K562 (cell line): ENCODE data around the gene TMEM95. TPM values are rescaled to one million over a fixed set of nuclear protein-coding genes. Genes with fewer than 3 reads are reported as not detected.

Experiments
- ATAC-seq: fragments of 200-7000 bp; cut with Tn5 transposase; 3 replicates; pipeline ENCODE4 v1.9.1; 2020; ENCODE audit warnings: moderate library complexity
- BruUV-seq: library from RNA; stranded (reverse); fragments of 400-500 nt; replicated peaks from 2 replicates; lab custom pipeline; 2021; lab: Mats Ljungman, UMichigan
- CTCF ChIA-PET: fragments of 300-600 bp; formaldehyde crosslinking; extraction: SDS; loops from one replicate; lab custom pipeline; 2021; ENCODE audit warnings: low intra/inter-chr PET ratio; lab: Yijun Ruan, JAX
- POLR2A ChIA-PET: fragments of 300-600, 350-650 bp; sonication (Branson Sonifier 250); formaldehyde crosslinking; extraction: SDS; loops from one replicate; lab custom pipeline; 2021; ENCODE audit warnings: antibody characterized with exemption, inconsistent platforms; lab: Yijun Ruan, JAX
- DNase-seq, 4 experiments: peaks; one replicate each; pipeline versions ENCODE4 v3.0.0 to v3.0.0-alpha.2; 2011 to 2018; ENCODE audit warnings: low spot score in 3 of 4, mixed read lengths in 3 of 4; ENCODE audit errors: extremely low read depth in 1 of 4
- FAIRE-seq: peaks from 2 replicates; lab custom pipeline; 2011; peaks lifted over from hg19 to GRCh38; lab: Jason Lieb, UNC
- H2AFZ ChIP-seq: 2 replicates; pipeline ENCODE4 v1.6.0; 2011; ENCODE audit warnings: low read depth, low read length, control low read depth, inconsistent platforms
- H3K27ac ChIP-seq: fragments of 200-600 bp; 3 replicates; pipeline ENCODE4 v1.8.0; 2011; ENCODE audit warnings: low read depth, mild to moderate bottlenecking, control low read depth, inconsistent platforms, low read length, moderate library complexity, mixed read lengths; ENCODE audit errors: extremely low read depth
- H3K27me3 ChIP-seq, 2 experiments: fragments of 300-600 bp in 1 of 2; 2 replicates in 1 of 2; 3 replicates in 1 of 2; pipeline versions ENCODE4 v1.6.0 to v1.8.0; 2011; ENCODE audit warnings: inconsistent platforms in 2 of 2, low read length in 2 of 2, mild to moderate bottlenecking in 1 of 2, mixed read lengths in 1 of 2, moderate library complexity in 1 of 2; ENCODE audit not compliant: control insufficient read depth in 2 of 2, insufficient read depth in 2 of 2
- H3K36me3 ChIP-seq: fragments of 300-600 bp; 3 replicates; pipeline ENCODE4 v1.8.0; 2011; ENCODE audit warnings: mild to moderate bottlenecking, low read length, inconsistent platforms; ENCODE audit not compliant: control insufficient read depth, insufficient read depth
- H3K4me1 ChIP-seq, 2 experiments: fragments of 200-600 bp in 1 of 2; replicated peaks in 1 of 2; 2 replicates in 1 of 2; 3 replicates in 1 of 2; pipeline versions ENCODE4 v1.5.1 to v1.8.0; 2011; ENCODE audit warnings: inconsistent platforms in 2 of 2, low read length in 2 of 2, mild to moderate bottlenecking in 1 of 2, mixed read lengths in 1 of 2, moderate library complexity in 1 of 2; ENCODE audit not compliant: control insufficient read depth in 2 of 2, insufficient read depth in 2 of 2
- H3K4me2 ChIP-seq: 2 replicates; pipeline ENCODE4 v1.6.1; 2011; ENCODE audit warnings: low read length, control low read depth, inconsistent platforms, mixed read lengths; ENCODE audit not compliant: insufficient read depth
- H3K4me3 ChIP-seq: fragments of 200-600 bp; sonication (generic), shearing (Covaris generic); 2 replicates; pipeline ENCODE4 v1.5.1; 2016; ENCODE audit warnings: control low read depth, inconsistent platforms
- H3K79me2 ChIP-seq: fragments of 200-600 bp; 3 replicates; pipeline ENCODE4 v1.8.0; 2011; ENCODE audit warnings: low read length, inconsistent platforms; ENCODE audit not compliant: control insufficient read depth, insufficient read depth
- H3K9ac ChIP-seq, 2 experiments: 2 replicates each; pipeline versions ENCODE4 v1.6.0 to v1.6.1; 2011; ENCODE audit warnings: low read depth in 2 of 2, low read length in 2 of 2, control low read depth in 1 of 2, inconsistent platforms in 1 of 2, mild to moderate bottlenecking in 1 of 2, mixed read lengths in 1 of 2; ENCODE audit not compliant: insufficient read depth in 1 of 2
- H3K9me1 ChIP-seq: one replicate; pipeline ENCODE4 v1.6.0; 2011; ENCODE audit warnings: inconsistent platforms, mild to moderate bottlenecking, low read length, moderate library complexity; ENCODE audit not compliant: control insufficient read depth, insufficient read depth
- H3K9me3 ChIP-seq: replicated peaks from 2 replicates; pipeline ENCODE4 v1.5.1; 2011; ENCODE audit warnings: low read depth, low read length, inconsistent platforms; ENCODE audit not compliant: control insufficient read depth, insufficient read depth
- H4K20me1 ChIP-seq: replicated peaks from 2 replicates; pipeline ENCODE4 v1.6.1; 2011; ENCODE audit warnings: low read length, inconsistent platforms, mixed read lengths; ENCODE audit not compliant: control insufficient read depth, insufficient read depth
- EP300 ChIP-seq: IDR thresholded peaks from 2 replicates; pipeline ENCODE4 v1.6.1; 2012; ENCODE audit warnings: low read length, improper control_type of control experiment
- GATAD2A ChIP-seq: fragments of 450-650 bp; IDR thresholded peaks from 2 replicates; pipeline ENCODE4 v1.6.1; 2017
- KDM1A ChIP-seq, 2 experiments: fragments of 450-650 bp; IDR thresholded peaks; 2 replicates each; pipeline ENCODE4 v1.6.1; 2016; ENCODE audit warnings: mild to moderate bottlenecking in 2 of 2
- KLF13 ChIP-seq: fragments of 450-650 bp; IDR thresholded peaks from 2 replicates; pipeline ENCODE4 v1.6.1; 2016; ENCODE audit warnings: missing genetic modification characterization, low read depth, mild to moderate bottlenecking, missing compliant biosample characterization, moderate library complexity, borderline replicate concordance
- MEF2D ChIP-seq: conservative IDR thresholded peaks from 2 replicates; pipeline ENCODE4 v1.6.1; 2016; ENCODE audit warnings: low read depth, missing genetic modification characterization, missing compliant biosample characterization
- NR2C1 ChIP-seq, 2 experiments: fragments of 450-650 bp; IDR thresholded peaks; 2 replicates each; pipeline ENCODE4 v1.6.1; 2017; ENCODE audit warnings: mild to moderate bottlenecking in 2 of 2, antibody characterized with exemption in 1 of 2, inconsistent platforms in 1 of 2, missing compliant biosample characterization in 1 of 2, missing genetic modification characterization in 1 of 2
- POLR2A ChIP-seq: fragments of 450-650 bp; conservative IDR thresholded peaks from 2 replicates; pipeline ENCODE4 v1.6.1; 2016
- POLR3A ChIP-seq: IDR thresholded peaks from 2 replicates; pipeline ENCODE4 v1.6.1; 2011; ENCODE audit warnings: borderline replicate concordance, mild to moderate bottlenecking, moderate library complexity; ENCODE audit not compliant: insufficient read length, insufficient read depth; ENCODE audit errors: extremely low read depth
- PTRF ChIP-seq: fragments of 450-650 bp; IDR thresholded peaks from 2 replicates; pipeline ENCODE4 v1.6.1; 2016; ENCODE audit warnings: mild to moderate bottlenecking, missing genetic modification characterization, missing compliant biosample characterization
- SIRT6 ChIP-seq: IDR thresholded peaks from one replicate; pipeline ENCODE4 v1.6.1; 2012; ENCODE audit warnings: low read depth, mild to moderate bottlenecking, control low read depth, inconsistent platforms, low read length, moderate library complexity
- ZBED1 ChIP-seq: IDR thresholded peaks from 2 replicates; pipeline ENCODE4 v1.6.1; 2014
- ZFP91 ChIP-seq: sonication (generic); formaldehyde crosslinking; IDR thresholded peaks from 2 replicates; pipeline ENCODE4 v1.8.0; 2022; ENCODE audit warnings: mild to moderate bottlenecking, missing genetic modification reagents
- ZHX1 ChIP-seq: fragments of 150-350 bp; conservative IDR thresholded peaks from 2 replicates; pipeline ENCODE4 v1.6.1; 2014; ENCODE audit warnings: low read length
- ZNF12 ChIP-seq: sonication (generic); formaldehyde crosslinking; IDR thresholded peaks from 2 replicates; pipeline ENCODE4 v1.4.0; 2020; ENCODE audit warnings: mild to moderate bottlenecking, missing genetic modification reagents
- ZNF133 ChIP-seq: fragments of 250-450 bp; sonication (Bioruptor Pico); IDR thresholded peaks from 2 replicates; pipeline ENCODE4 v1.4.0; 2020; ENCODE audit warnings: mild to moderate bottlenecking
- ZNF445 ChIP-seq: fragments of 250-450 bp; sonication (Bioruptor Pico); IDR thresholded peaks from 2 replicates; pipeline ENCODE4 v1.4.0; 2020; ENCODE audit warnings: low read depth, mild to moderate bottlenecking, moderate library complexity
- ZNF551 ChIP-seq: fragments of 250-450 bp; sonication (Bioruptor Pico); IDR thresholded peaks from 2 replicates; pipeline ENCODE4 v1.5.0; 2021; ENCODE audit warnings: mild to moderate bottlenecking, moderate library complexity
- ZNF764 ChIP-seq: fragments of 250-450 bp; sonication (Bioruptor Pico); IDR thresholded peaks from 2 replicates; pipeline ENCODE4 v1.4.0; 2020; ENCODE audit warnings: low read depth, mild to moderate bottlenecking, moderate library complexity
- ZNF77 ChIP-seq: fragments of 250-450 bp; sonication (Bioruptor Pico); IDR thresholded peaks from 2 replicates; pipeline ENCODE4 v1.5.0; 2020
- ZNF780A ChIP-seq: fragments of 250-450 bp; sonication (Bioruptor Pico); IDR thresholded peaks from 2 replicates; pipeline ENCODE4 v1.5.0; 2021; ENCODE audit warnings: mild to moderate bottlenecking
- WGBS: fragments of 100-300 bp; shearing (Covaris generic); methylation state at CpG from one replicate; pipeline ENCODE4 v1.1.6; 2016; ENCODE audit warnings: low coverage, mixed read lengths; ENCODE audit not compliant: insufficient coverage; ENCODE audit errors: missing lambda C conversion rate; 5-methylcytosine and 5-hydroxymethylcytosine counted together
- in situ Hi-C: fragments of 300-500 bp; cut with MboI; formaldehyde crosslinking; loops from 4 replicates; pipeline ENCODE4 v1.15.0; 2018; ENCODE audit warnings: inconsistent platforms, mixed read lengths
- intact Hi-C: fragments of 100-400 bp; cut with micrococcal nuclease; formaldehyde crosslinking; loops from 2 replicates; pipeline ENCODE4 v1.14.2; 2022
- polyA plus RNA-seq, 8 experiments: library from polyadenylated mRNA; depleted of rRNA in 4 of 8; stranded (reverse) in 5 of 8; unstranded in 3 of 8; fragments of >200 nt; fragmentation: Nextera tagmentation in 2 of 8; fragmentation: Illumina TruSeq in 1 of 8; extraction: Ambion mirVana in 2 of 8; extraction: Trizol in 1 of 8; gene quantifications; 2 replicates each; pipeline versions ENCODE4 v1.2.1 to v1.2.3, GENCODE V29; 2011 to 2014; ENCODE audit warnings: inconsistent platforms in 1 of 8, missing spikeins in 1 of 8
- total RNA-seq, 7 experiments: library from RNA; depleted of rRNA in 6 of 7; stranded (reverse); fragments of >200 nt in 6 of 7; fragmentation: Illumina TruSeq in 2 of 7; extraction: Trizol in 2 of 7; gene quantifications; 2 replicates each; pipeline versions ENCODE4 v1.2.1 to v1.2.3, GENCODE V29; 2011 to 2021; ENCODE audit warnings: low replicate concordance in 1 of 7

TMEM95 gene
- total and polyA plus RNA-seq, 9 of the 15 experiments (the other 6 are each of a cell fraction or from before 2014, with no cell fraction given), result not detected

GRCh38 chr17:7374353-7374752 lies 19.4 kb downstream of the TMEM95 start:
- no peaks in the 10 kb centered on the region for H3K36me3 ChIP-seq
- ATAC-seq, result peak; percentile 33; the same call in 2 of the 3 replicates
- no peaks in the 10 kb centered on the region; a peak in 1 of 5 replicates for H3K4me1 ChIP-seq
- H2AFZ ChIP-seq, result no peak overlapping the region
- H3K9me1 ChIP-seq, result no peaks in the 10 kb centered on the region
- no peak overlapping the region for H3K4me3 ChIP-seq
- in situ Hi-C loops, result no loop called here
- ChIA-PET POLR2A (interaction anchor here (1.8 kb wide), 1 partner anchor 111 kb away, joined by 4 read pairs; no protein-coding TSS in a partner anchor), CTCF (no interaction called here)
- peaks cover 3 to 4% of the 10 kb centered on the region in 2 experiments; a peak in 1 of 5 replicates for H3K27me3 ChIP-seq
- no peak for FAIRE-seq
- 0% methylated on average over 2 of the region's 2 CpGs for WGBS
- H3K27ac ChIP-seq, result no peak overlapping the region
- BruUV-seq, result no TSS peak
- no peaks in the 10 kb centered on the region for H3K9me3 ChIP-seq
- H3K79me2 ChIP-seq, result no peaks in the 10 kb centered on the region
- H4K20me1 ChIP-seq, result no peaks in the 10 kb centered on the region
- no peak overlapping the region for H3K4me2 ChIP-seq
- no peak overlapping the region for H3K9ac ChIP-seq
- no peak for DNase-seq
- intact Hi-C loops, result no loop called here
- TF ChIP-seq ZFP91 (CRISPR knock-in tag), result no peak
- TF ChIP-seq ZNF445, result no peak
- TF ChIP-seq GATAD2A, result no peak
- TF ChIP-seq ZNF551 (CRISPR knock-in tag), result no peak
- TF ChIP-seq KDM1A (IDR thresholded peaks at IDR 0.05), result peak; percentile 47 to 61; a peak in 3 of 4 replicates
- TF ChIP-seq POLR3A, result no peak
- TF ChIP-seq PTRF (tag), result no peak
- no peak for TF ChIP-seq ZNF764
- no peak for TF ChIP-seq NR2C1 (IDR thresholded peaks at IDR 0.05)
- TF ChIP-seq NR2C1 (tag; IDR thresholded peaks at IDR 0.05), result no peak
- no peak for TF ChIP-seq KLF13 (tag)
- no peak for TF ChIP-seq POLR2A
- no peak for TF ChIP-seq EP300
- no peak for TF ChIP-seq ZHX1
- peak; percentile 90 for TF ChIP-seq MEF2D (tag)
- TF ChIP-seq SIRT6, result no peak
- no peak for TF ChIP-seq ZNF77
- no peak for TF ChIP-seq ZNF133 (CRISPR knock-in tag)
- TF ChIP-seq ZNF12 (CRISPR knock-in tag), result no peak
- TF ChIP-seq ZBED1, result no peak
- TF ChIP-seq ZNF780A (CRISPR knock-in tag), result no peak
